H9 (cell line): Measurements from ENCODE around the gene TNFSF9. TPM values are rescaled to one million over a fixed set of nuclear protein-coding genes. Genes with fewer than 3 reads are reported as not detected.

ENCODE experiments used
- DNase-seq: peaks from one replicate; pipeline ENCODE4 v3.0.0-alpha.2; 2017
- H2AFZ ChIP-seq: one replicate; pipeline ENCODE4 v1.6.1; 2013; ENCODE audit warnings: mild to moderate bottlenecking, low read length, control low read depth, moderate library complexity
- H2AK5ac ChIP-seq: 2 replicates; pipeline ENCODE4 v1.6.1; 2013; ENCODE audit warnings: low read length, control low read depth, mixed read lengths; ENCODE audit not compliant: insufficient read length
- H2BK120ac ChIP-seq: one replicate; pipeline ENCODE4 v1.6.1; 2013; ENCODE audit warnings: low read depth, mild to moderate bottlenecking, low read length, control low read depth, inconsistent platforms; ENCODE audit not compliant: poor library complexity, severe bottlenecking
- H2BK12ac ChIP-seq: 2 replicates; pipeline ENCODE4 v1.6.1; 2013; ENCODE audit warnings: low read length, control low read depth, mixed read lengths, low read depth; ENCODE audit not compliant: insufficient read length
- H2BK15ac ChIP-seq: 2 replicates; pipeline ENCODE4 v1.6.1; 2013; ENCODE audit warnings: low read depth, low read length, control low read depth
- H2BK20ac ChIP-seq: one replicate; pipeline ENCODE4 v1.6.1; 2013; ENCODE audit warnings: low read depth, mild to moderate bottlenecking, low read length, control low read depth, inconsistent platforms; ENCODE audit not compliant: poor library complexity, severe bottlenecking
- H2BK5ac ChIP-seq: 2 replicates; pipeline ENCODE4 v1.6.1; 2013; ENCODE audit warnings: low read length, control low read depth, mixed read lengths; ENCODE audit not compliant: insufficient read length
- H3K14ac ChIP-seq: 2 replicates; pipeline ENCODE4 v1.6.1; 2013; ENCODE audit warnings: low read length, control low read depth; ENCODE audit not compliant: insufficient read depth
- H3K18ac ChIP-seq: 2 replicates; pipeline ENCODE4 v1.6.1; 2013; ENCODE audit warnings: low read depth, mild to moderate bottlenecking, mixed read lengths, low read length, control low read depth; ENCODE audit not compliant: insufficient read length
- H3K23ac ChIP-seq: 2 replicates; pipeline ENCODE4 v1.6.1; 2013; ENCODE audit warnings: low read length, control low read depth, mixed read lengths, low read depth; ENCODE audit not compliant: insufficient read length
- H3K23me2 ChIP-seq: 2 replicates; pipeline ENCODE4 v1.6.1; 2013; ENCODE audit warnings: low read depth, mild to moderate bottlenecking, mixed read lengths, low read length, control low read depth; ENCODE audit not compliant: insufficient read length, poor library complexity, severe bottlenecking
- H3K27ac ChIP-seq: 2 replicates; pipeline ENCODE4 v1.5.1; 2013; ENCODE audit warnings: low read length, control low read depth, mixed read lengths, low read depth; ENCODE audit not compliant: insufficient read length
- H3K27me3 ChIP-seq: 2 replicates; pipeline ENCODE4 v1.6.1; 2013; ENCODE audit warnings: low read length, control low read depth, inconsistent platforms; ENCODE audit not compliant: insufficient read depth
- H3K4ac ChIP-seq: 2 replicates; pipeline ENCODE4 v1.6.1; 2013; ENCODE audit warnings: low read depth, mild to moderate bottlenecking, control low read depth, inconsistent platforms, low read length, moderate library complexity
- H3K4me1 ChIP-seq: 2 replicates; pipeline ENCODE4 v1.6.1; 2013; ENCODE audit warnings: low read length, control low read depth, inconsistent platforms; ENCODE audit not compliant: insufficient read depth
- H3K4me2 ChIP-seq: 2 replicates; pipeline ENCODE4 v1.6.1; 2013; ENCODE audit warnings: low read length, control low read depth, mixed read lengths; ENCODE audit not compliant: insufficient read length, insufficient read depth
- H3K56ac ChIP-seq: 2 replicates; pipeline ENCODE4 v1.6.1; 2013; ENCODE audit warnings: low read depth, mild to moderate bottlenecking, mixed read lengths, low read length, control low read depth; ENCODE audit not compliant: insufficient read length
- H3K79me1 ChIP-seq: 2 replicates; pipeline ENCODE4 v1.6.1; 2013; ENCODE audit warnings: low read depth, mild to moderate bottlenecking, moderate library complexity, low read length, control low read depth, inconsistent platforms; ENCODE audit not compliant: insufficient read depth, poor library complexity, severe bottlenecking
- H3K79me2 ChIP-seq: 2 replicates; pipeline ENCODE4 v1.6.1; 2013; ENCODE audit warnings: low read length, control low read depth, inconsistent platforms; ENCODE audit not compliant: insufficient read depth
- H3K9ac ChIP-seq: 2 replicates; pipeline ENCODE4 v1.6.1; 2013; ENCODE audit warnings: low read length, control low read depth, mixed read lengths; ENCODE audit not compliant: insufficient read length; ENCODE audit errors: extremely low read depth
- H3K9me3 ChIP-seq: one replicate; pipeline ENCODE4 v1.6.1; 2013; ENCODE audit warnings: low read depth, low read length, inconsistent platforms; ENCODE audit not compliant: control insufficient read depth
- H3T11ph ChIP-seq: one replicate; pipeline ENCODE4 v1.6.1; 2013; ENCODE audit warnings: mild to moderate bottlenecking, low read length, control low read depth, inconsistent platforms
- H4K20me1 ChIP-seq: one replicate; pipeline ENCODE4 v1.6.1; 2013; ENCODE audit not compliant: control insufficient read depth, insufficient read length, insufficient read depth
- H4K5ac ChIP-seq: 2 replicates; pipeline ENCODE4 v1.6.1; 2013; ENCODE audit warnings: low read depth, mild to moderate bottlenecking, mixed read lengths, low read length, control low read depth; ENCODE audit not compliant: insufficient read length
- H4K8ac ChIP-seq: replicated peaks from 2 replicates; pipeline ENCODE4 v1.6.1; 2013; ENCODE audit warnings: low read length, control low read depth, mixed read lengths, low read depth; ENCODE audit not compliant: insufficient read length
- H4K91ac ChIP-seq: 2 replicates; pipeline ENCODE4 v1.6.1; 2013; ENCODE audit warnings: low read depth, mild to moderate bottlenecking, moderate library complexity, mixed read lengths, low read length, control low read depth; ENCODE audit not compliant: insufficient read length
- H3K27ac Mint-ChIP-seq, 3 experiments: 2 replicates in 2 of 3; 3 replicates in 1 of 3; pipeline ENCODE4 v1.8.0; 2020 to 2021; ENCODE audit warnings: mixed read lengths in 3 of 3, mild to moderate bottlenecking in 1 of 3, moderate library complexity in 1 of 3
- H3K27me3 Mint-ChIP-seq: 2 replicates; pipeline ENCODE4 v1.8.0; 2021; ENCODE audit warnings: low read depth, mild to moderate bottlenecking, moderate library complexity, mixed read lengths
- H3K36me3 Mint-ChIP-seq, 3 experiments: 2 replicates in 2 of 3; 3 replicates in 1 of 3; pipeline ENCODE4 v1.8.0; 2020 to 2021; ENCODE audit warnings: low read depth in 3 of 3, mixed read lengths in 3 of 3; ENCODE audit not compliant: insufficient read depth in 1 of 3
- H3K4me1 Mint-ChIP-seq, 2 experiments: 2 replicates each; pipeline ENCODE4 v1.8.0; 2020; ENCODE audit warnings: mixed read lengths in 2 of 2
- H3K4me3 Mint-ChIP-seq, 2 experiments: 2 replicates in 1 of 2; 3 replicates in 1 of 2; pipeline ENCODE4 v1.8.0; 2020 to 2021; ENCODE audit warnings: mild to moderate bottlenecking in 2 of 2, mixed read lengths in 2 of 2, moderate library complexity in 1 of 2
- H3K9me3 Mint-ChIP-seq, 2 experiments: 2 replicates in 1 of 2; 3 replicates in 1 of 2; pipeline ENCODE4 v1.8.0; 2020; ENCODE audit warnings: mild to moderate bottlenecking in 2 of 2, mixed read lengths in 2 of 2, moderate library complexity in 1 of 2
- CTCF ChIP-seq: fragments of 200-600 bp; sonication (generic); conservative IDR thresholded peaks from 3 replicates; pipeline ENCODE4 v1.8.0; 2021; ENCODE audit warnings: antibody characterized with exemption, mild to moderate bottlenecking
- WGBS: extraction: QIAGEN DNeasy Blood & Tissue Kit; methylation state at CpG from one replicate; pipeline ENCODE4 v1.1.7; 2013; ENCODE audit warnings: missing lambda C conversion rate, low lambda C conversion rate, mixed read lengths; ENCODE audit not compliant: insufficient read length; ENCODE audit errors: extremely low coverage; 5-methylcytosine and 5-hydroxymethylcytosine counted together
- total RNA-seq: library from RNA; stranded (reverse); gene quantifications from 2 replicates; pipeline ENCODE4 v1.2.1, GENCODE V29; 2021

Gene TNFSF9
- total RNA-seq, 1 experiment from 2014 or later = 1.9 TPM

- no peak overlapping the region for H4K91ac ChIP-seq
- Mint-ChIP-seq H3K9me3 (no peaks in the 10 kb centered on the region), H3K27ac (no peak overlapping the region), H3K4me1 (peaks cover 0 to 6% of the 10 kb centered on the region in 2 experiments; a peak in 3 of 4 replicates), H3K36me3 (no peaks in the 10 kb centered on the region; a peak in 1 of 7 replicates), H3K27me3 (peaks cover 4% of the 10 kb centered on the region), H3K4me3 (no peak overlapping the region)
- H3K14ac ChIP-seq = no peak overlapping the region
- no peaks in the 10 kb centered on the region for H3K23me2 ChIP-seq
- no peak overlapping the region for H2AK5ac ChIP-seq
- no peak overlapping the region for H2BK15ac ChIP-seq
- H3K4me2 ChIP-seq = no peak overlapping the region
- no peak overlapping the region for H2BK12ac ChIP-seq
- H3K27me3 ChIP-seq = no peaks in the 10 kb centered on the region
- no peaks in the 10 kb centered on the region for H3K79me2 ChIP-seq
- H2BK20ac ChIP-seq = no peak overlapping the region
- H2BK120ac ChIP-seq = no peak overlapping the region
- no peak overlapping the region for H3K9ac ChIP-seq
- no peaks in the 10 kb centered on the region for H3K79me1 ChIP-seq
- H3K4ac ChIP-seq = no peak overlapping the region
- WGBS = no CpG with 5 or more reads among the region's 20 CpGs
- H2AFZ ChIP-seq = no peak overlapping the region
- H4K20me1 ChIP-seq = no peaks in the 10 kb centered on the region
- DNase-seq = no peak
- H4K5ac ChIP-seq = no peak overlapping the region
- H3K18ac ChIP-seq = no peak overlapping the region
- H3K9me3 ChIP-seq = no peaks in the 10 kb centered on the region
- H3K23ac ChIP-seq = no peak overlapping the region
- no peak overlapping the region for H3K27ac ChIP-seq
- no peak for TF ChIP-seq CTCF
- H3K56ac ChIP-seq = no peak overlapping the region
- no peak overlapping the region for H3T11ph ChIP-seq
- H3K4me1 ChIP-seq = no peaks in the 10 kb centered on the region
- H2BK5ac ChIP-seq = no peak overlapping the region
- H4K8ac ChIP-seq = no peak overlapping the region
Observed at GRCh38 chr19:6509118-6509971, 21.5 kb upstream of the TNFSF9 start.
